GM21381 (cell line): Measurements from ENCODE around the gene SH3RF3.
A peak's percentile ranks its signal among the peaks of the same experiment; 100 is the strongest.

ENCODE experiments used
- ATAC-seq: cut with Tn5 transposase; IDR thresholded peaks from one replicate; pipeline ENCODE4 v1.9.1; 2021; ENCODE audit warnings: mild to moderate bottlenecking, moderate library complexity; ENCODE audit not compliant: unreplicated experiment

The SH3RF3 gene

DNA sequence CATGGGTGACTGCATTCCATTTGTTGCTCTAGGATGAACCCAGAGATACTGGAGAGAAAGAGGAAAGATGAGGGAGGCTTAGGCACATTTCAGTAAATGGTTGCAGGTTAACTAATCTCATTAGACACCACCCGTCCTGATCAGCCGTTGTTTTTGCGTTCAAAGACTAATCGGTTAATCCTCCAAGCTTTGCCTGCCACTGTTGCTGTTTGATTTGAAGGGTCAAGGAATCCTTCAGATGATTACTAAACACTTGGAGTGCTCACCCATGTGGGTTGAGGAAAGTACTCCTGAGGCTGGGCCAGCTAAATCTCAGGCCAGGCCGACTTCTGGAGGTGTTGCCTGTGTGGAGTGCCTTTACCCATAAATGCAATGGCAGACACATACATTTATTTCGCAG is 8.6 kb downstream of the SH3RF3 start:
- no peak for ATAC-seq

DNA sequence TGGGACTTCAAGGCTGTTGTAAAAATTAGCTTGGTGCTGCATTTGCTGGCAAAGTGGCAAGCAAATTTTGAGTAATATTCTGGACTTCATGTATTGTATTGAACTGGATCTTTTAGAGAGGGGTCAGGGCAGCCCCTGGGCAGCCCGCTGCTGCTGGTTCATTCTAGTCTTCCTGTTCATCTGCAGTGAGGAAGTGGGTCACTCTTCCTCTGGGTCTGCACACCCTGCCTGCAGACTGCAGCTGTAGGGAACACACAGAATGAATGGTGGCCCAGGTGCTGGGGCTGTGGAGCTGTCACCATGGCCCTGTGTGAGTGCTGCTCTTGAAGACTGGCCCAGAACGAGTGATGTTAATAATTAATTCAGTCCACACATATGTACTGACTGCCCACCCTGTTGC is 9.4 kb downstream of the SH3RF3 start:
- no peak for ATAC-seq

DNA sequence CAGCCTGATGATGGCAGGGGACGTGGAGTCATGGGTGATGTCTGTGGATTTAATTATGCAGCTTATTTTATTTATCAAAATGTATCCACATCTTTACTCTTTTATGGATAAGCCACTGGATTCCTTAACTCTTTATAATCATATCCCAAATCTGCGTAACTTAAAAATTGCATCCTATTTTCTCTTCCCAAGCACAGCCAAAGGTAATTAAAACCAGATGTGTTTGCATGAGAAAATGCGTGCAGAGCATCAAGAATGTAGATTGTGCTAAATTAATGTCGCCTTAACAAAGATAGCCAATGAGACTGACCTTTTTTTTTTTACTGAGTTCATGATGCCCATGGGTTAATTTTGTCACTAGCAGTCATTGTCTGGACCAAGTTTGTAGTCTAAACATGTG is 10.0 kb downstream of the SH3RF3 start:
- no peak for ATAC-seq

DNA sequence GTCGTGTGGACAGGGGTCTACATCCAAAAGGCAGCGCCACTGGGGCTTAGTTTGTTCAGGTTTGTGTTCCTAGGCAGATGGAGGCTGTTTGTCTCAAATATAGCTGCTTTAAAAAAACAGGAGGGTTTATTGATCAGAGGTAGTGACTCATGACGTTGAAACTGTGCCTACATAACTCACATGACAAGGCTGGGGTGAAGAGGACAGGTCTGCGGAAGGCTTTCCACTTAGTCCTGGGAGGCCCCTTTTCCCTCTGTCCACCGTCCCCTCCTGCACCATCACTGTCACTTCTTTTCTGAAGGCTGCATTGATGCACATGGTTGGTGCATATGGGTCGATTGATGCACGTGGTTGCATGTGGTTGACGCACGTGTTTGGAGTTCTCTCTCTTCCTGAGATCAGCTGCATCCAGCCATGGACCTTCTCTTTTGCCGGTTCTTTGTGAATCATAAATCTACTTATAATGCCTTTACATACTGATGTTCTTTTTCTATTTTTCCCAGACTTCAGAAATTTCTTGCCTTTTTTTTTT is 10.9 kb downstream of the SH3RF3 start:
- no peak for ATAC-seq

DNA sequence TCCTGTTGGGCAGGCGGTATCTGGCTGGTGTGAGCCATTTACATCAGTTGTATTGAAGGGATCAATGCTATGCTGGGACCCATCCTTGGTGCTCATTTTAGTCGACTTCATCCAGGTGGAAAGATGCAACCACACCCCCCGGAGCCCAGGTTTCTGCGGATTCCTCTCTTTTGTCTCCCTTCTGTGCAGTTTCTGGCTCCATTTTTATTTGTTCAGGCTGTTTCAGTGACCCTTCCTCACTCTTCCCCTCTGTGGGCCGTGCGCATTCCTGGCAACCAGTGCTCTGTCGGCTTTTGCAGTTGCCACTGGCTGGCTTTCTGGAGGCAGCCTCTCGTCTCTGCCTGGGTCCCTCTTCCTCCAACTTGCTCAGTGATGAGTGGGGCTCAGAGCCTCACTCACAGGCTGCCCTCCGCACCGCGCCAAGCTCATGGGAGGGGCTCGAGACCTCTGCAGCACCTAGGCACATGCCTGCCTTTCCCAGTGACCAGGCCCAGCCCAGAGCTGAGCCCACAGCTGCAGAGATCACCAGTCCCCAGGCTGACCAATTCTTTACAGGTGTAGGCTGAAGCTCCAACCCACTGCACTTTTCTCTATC is 12.1 kb downstream of the SH3RF3 start:
- no peak for ATAC-seq

DNA sequence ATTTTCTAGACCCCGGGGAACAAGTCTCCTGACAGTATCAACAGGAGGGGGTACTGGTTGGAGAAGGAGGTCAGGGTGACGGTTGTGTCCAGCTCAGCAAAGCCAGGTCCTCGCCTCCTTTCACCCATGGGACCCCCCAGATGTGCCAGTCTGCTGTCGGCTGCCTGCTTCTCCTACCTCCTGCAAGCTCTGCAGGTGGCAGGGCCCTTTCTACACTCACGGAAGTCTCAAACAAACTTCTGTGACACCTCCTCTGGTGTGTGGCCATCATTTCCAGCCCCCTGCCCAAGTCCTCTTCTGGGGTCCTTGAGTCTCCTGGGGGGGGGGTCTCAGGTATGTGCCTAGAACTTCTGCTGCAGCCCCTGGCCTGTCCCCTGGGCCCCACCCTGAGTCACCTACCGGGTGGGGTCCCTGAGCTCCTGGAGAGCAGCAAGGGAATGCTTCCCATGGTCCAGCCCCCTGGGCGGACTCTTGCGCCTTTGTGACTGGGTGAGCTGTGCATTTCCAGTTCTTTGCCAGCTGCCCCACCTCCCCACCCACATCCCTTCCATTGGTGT is 12.8 kb downstream of the SH3RF3 start:
- no peak for ATAC-seq

DNA sequence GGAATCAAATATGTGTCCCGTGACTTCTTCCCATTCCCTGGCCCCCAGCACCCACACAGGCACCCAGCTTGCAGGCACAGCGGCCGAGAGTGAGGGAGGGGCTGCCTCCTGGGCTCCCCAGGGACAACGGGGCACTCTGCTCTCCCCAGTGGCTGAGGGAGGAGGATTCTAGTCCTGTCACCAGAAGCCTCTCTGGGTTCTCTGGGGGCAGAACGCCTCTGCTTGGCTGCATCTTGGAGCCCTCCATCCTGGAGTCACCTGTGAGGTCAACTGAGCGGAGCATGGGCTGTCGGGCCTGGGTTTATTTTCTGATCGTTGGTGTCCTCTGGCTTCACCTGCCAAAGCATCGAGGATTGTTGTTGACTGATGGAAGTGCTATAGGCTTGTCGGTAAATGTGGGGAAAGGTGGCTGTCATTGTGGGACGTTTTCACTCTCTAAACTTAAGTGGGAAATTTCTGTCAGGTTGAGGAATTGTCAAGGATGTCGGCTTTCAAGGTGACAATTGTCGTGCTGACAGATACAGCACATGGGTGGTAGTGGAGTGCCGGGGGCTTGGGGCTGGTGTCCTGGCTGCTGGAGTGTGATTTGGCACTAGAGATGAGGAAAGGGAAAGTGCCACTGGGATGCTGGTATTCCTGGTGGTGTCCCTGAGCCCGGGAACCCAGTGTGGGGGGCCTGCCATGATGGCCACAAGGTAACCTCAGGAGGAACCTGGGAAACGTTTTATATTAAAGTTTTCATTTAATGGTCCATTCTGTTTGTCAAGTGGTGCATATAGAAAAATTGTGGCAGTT is 13.6 kb downstream of the SH3RF3 start:
- no peak for ATAC-seq

DNA sequence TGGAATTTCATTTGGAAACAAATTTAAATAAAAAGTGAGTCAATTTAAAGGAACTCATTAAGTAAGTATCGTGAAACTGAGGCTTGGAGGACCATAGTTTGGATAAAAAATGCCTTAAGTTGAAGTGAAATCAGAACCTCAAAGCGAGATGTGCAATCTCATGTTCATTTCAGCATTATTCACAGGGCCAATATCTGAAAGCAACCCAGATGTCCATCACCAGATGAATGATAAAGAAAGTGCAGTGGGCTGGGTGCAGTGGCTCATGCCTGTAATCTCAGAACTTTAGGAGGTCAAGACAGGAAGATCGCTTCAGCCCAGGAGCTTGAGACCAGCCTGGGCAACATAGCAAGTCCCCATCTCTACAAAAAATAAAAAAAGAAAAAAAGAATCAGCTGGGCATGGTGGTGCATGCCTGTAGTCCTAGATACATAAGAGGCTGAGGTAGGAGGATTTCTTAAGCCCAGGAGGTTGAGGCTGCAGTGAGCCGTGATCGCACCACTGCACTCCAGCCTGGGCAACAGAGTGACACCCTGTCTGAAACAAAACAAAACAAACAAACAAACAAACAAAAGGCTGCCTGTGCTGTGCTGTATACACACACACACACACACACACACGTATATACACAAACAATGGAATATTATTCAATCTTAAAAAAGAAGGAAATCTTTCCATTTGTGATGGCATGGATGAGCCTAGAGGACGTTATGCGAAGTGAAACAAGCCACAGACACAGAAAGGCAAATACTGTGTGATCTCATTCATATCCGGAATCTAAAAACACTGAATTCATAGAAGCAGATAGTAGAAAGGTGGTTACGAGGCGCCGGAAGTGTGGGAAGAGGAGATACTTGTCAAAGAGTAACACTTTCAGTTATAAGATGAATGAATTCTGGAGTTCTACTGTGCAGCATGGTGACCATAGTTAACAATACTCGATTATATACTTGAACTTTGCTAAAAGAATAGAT is 14.5 kb downstream of the SH3RF3 start:
- peak; percentile 68 for ATAC-seq

DNA sequence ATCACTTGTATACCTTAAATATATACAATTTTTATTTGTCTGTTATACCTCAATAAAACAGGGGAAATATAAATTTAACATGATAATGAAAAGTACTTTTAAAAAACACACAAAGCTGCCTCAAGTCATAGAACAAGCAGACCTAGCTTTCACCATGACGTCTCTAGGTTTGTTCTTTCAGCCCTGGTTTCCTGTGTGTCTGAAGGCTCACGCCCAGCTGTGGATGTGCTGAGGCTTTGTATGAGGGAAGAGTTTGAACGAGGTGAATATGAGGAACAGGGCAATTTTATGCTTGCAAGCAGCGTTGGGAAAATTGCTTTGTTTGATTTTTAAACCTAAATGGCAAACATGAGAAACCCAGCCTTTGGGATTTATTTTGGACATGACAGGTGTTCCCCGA is 15.3 kb downstream of the SH3RF3 start:
- ATAC-seq = no peak

DNA sequence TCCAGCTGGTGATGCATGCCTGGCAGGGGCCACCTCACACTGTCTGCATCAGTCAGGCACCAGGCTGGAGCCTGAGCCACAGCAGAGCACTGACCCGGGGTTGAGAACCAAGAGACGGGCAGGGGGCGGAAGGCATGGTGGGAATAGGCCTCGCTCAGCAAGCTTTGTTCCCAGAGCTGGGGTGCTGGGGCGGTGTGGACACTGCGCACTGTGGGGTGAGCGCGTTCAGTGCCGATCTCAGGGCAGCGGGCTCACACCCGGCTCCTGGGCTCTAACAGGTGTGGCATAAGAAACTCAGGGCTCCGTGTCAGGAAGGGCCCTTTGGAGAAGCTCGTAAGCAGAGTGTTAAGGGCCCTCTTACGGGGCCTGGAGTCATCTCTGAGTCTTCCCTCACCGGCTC is 15.7 kb downstream of the SH3RF3 start:
- ATAC-seq = no peak

DNA sequence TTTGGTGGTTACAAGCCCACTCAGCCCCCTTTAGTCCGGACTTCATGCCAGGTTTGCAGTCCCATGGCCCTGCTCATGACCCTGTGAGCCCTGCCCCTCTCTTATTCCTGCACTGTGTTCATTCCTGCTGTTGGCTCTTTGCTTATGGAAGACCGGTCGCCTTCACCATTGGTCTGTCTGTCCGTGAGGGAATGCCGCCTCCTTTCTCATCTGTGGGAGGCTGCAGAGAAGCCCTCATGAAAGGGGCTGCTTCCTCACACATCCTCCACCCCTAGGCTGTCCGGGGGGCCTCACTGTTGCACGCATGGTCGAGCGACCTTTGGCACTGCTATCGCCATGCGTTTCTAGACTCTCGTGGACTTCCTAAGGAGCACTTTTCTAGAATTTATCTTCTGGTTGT is 16.3 kb downstream of the SH3RF3 start:
- ATAC-seq = no peak

DNA sequence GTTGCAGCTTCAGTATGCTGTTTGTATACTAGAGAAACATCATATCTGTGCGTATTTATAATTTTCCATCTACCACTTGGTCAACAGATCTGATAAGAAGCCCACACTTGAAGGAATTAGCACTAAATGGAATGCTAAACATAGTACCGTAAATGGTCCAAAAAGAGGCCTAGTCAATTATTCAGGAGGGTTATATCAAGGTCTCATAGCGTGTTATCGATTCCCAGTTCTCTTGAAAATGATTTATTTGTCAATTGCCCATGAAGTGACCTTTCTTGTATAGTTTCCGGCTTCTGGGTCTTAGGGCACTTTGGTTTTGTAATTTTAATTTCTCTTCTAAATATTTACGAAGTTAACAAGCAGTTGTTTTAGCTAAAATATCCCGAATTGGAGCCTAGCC is 18.4 kb downstream of the SH3RF3 start:
- no peak for ATAC-seq

DNA sequence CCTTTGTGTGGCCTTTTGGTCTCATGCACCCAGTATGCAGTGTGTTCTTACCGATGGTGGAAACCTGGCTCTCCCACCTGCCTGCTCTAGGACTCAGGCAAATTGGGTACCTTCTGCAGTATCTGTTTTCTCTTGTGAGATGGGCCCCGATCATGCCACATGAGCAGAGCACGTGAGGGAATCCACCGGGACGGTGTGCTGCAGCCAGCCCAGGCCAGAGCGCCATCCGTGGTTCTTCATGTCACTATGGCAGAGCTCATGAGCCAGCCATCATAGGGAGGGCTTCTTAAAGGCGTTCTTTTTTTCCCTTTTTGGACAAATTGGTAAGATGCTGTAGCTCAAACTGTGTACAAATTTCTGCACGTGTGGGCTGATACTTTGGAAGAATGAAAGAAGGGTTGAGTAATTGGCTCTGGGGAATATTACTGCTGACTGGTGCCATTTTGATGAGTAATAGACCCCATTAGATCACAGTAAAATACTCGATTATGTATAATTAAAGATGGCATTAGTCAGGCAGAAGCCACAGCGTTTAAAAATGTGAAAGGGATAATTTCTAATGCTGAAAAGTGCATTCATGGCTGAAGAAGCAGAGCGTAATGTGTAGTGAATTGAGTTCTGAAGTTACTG is 19.2 kb downstream of the SH3RF3 start:
- ATAC-seq = no peak

DNA sequence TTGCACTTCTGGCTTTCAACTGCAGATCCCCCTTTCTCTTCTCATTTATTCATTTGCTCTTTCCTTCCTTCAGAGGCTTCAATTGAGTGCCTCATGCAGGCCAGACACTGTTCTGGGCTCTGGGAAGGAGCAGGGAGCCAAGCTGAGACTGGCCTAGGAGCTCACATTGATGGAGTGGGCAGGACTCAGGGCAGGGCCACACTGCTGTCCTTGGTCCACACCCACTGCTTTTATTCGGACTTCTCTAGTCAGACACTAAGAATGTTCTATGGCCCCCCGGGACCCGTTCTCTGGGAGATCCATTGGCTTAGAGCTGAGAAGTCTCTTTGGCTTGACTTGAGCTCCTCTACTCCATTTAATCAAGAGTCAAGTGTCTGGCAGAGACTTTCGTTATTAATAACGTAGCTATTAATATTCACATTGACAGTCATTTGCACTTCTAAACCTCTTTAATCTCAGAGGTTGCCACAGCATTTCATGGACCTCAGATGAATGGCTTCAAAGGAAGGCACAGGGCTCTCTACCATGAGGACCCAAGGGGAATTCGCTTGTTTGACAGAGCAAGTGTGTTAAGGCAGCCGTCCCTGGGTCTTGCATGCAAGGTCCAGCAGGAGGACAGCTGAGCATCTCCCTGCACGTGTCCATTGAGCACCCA is 20.1 kb downstream of the SH3RF3 start:
- ATAC-seq = no peak

DNA sequence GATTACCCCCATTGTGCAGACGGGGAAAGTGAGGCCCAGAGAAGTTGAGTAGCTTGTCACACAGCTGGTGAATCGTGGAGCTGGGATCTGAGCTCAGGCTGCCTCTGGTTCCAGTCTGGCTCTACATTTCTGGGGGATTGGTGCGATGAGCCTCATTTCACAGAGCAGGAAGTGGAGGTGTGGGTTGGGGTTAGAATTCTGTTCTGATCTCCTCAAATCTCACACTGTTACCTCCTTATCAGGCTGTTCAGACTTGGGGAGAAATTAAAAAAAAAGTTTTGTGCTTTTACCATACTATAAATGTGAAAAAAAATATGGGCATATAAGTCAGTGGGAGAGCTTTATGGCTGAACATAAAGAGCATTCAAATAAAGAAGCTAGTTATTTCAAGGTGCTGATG is 21.6 kb downstream of the SH3RF3 start:
- ATAC-seq = no peak

DNA sequence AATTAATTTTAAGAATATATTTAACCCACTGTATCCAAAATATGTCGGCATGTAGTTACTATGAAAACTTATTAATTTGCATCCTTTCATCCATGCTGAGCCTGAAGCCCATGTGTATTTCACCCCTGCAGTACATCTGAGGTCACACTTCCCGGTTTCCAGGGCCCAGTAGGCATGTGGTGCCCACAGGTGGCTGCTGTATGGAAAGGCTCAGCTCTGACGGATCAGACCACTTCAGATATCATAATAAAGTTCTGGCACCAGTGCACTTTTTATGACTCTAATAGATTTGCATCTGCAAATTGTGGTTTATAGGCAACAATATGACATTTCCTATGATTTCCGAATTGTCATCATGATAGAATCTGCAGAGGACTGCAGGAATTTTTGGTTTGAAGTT is 22.5 kb downstream of the SH3RF3 start:
- ATAC-seq = no peak

DNA sequence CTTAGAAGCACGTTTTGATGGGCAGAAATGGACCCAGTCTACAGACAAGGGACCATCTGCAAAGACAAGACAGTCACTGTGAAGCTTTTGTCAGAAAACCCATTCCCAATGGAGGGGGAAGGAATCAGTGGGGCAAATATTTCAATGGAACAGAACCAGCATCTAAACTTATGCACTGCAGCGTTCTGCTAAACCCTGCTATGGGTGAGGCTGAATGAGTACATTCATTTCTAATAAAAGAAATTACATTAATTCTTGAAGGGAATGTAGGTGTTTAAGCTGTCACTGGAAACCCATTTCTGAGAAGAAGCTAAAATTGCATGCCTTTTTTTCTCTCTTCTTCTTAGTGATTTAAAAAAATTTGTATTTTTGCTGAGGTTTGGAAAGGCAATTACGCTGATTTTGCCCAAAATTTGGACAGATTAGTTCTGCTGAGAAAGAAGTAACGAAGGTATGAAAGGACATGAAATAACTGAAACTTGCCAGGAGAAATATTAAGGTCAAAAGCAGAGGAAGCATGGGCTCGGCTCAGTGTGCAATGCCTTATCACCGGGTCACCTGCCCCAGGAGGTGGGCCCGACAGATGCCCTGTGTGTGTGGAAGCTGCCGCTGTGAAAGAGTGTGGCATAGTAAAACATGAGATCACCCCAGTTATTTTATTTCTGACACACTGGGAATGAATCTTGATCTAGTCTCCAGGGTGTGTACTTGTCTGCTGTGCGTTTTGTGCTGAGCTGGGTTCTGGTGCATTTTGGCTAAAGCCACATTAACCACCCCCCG is 24.2 kb downstream of the SH3RF3 start:
- ATAC-seq = no peak

DNA sequence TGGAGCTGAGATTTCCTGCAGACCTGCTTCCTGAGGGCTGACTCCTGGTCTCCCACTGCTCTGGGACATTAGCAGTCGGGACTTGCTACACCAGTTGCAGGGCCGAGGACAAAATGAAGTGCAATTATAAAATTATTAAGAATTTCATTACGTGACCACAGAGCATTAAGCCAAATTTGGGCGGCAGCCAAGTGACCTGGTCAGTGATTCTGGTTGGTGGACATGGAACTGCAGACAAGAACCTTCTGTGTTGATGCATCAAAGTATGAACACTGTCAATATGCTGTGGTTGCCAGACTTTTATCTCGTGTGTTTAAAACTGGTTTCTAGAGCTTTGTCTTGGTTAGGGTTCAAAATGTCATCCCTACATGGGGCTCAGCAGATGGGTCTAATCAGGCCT is 24.8 kb downstream of the SH3RF3 start:
- ATAC-seq = no peak

DNA sequence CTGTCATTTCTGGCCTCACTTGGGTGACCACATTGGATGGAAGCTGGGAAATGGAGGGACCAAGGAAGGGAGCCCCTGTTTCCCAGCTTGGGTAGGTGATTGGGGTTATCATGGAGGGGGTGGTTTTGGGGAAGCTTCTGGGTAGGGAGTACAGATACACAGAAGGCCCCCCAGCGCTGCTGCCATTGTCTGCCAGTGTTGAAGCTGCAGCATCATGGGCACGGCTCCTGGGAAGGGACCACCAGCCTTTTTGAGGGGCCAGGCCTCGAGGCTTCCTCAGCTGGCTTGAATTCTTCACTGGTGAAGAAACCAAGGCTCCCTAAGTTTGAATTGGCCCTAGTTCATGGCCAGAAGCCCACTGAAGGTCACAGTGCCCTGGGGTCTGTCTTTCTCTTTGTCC is 25.2 kb downstream of the SH3RF3 start:
- ATAC-seq = no peak
